ENCODE results near the gene RAE1. TPM values are rescaled to one million over a fixed set of nuclear protein-coding genes. Genes with fewer than 3 reads are reported as not detected.
"Not testable (repeated sequence)": the region's sequence is repeated elsewhere in the genome, so short reads cannot be mapped to it uniquely, and the experiment has no call there.

Gene RAE1
- total RNA-seq, 2 experiments from 2014 or later = 42.7 to 48.9 TPM

- ChIA-PET CTCF (interaction anchor here (1.0 to 5.1 kb wide), 4 partner anchors 10 to 240 kb away, joined by 4 to 31 read pairs (median 6); no protein-coding TSS in a partner anchor), POLR2A (no interaction called here)
- ATAC-seq (no peak), DNase-seq (peak; percentile 38)
- H3K36me3 Mint-ChIP-seq (ENCODE audit: low read depth) = no peaks in the 10 kb centered on the region
- H3K4me3 Mint-ChIP-seq = no peak within 1 kb of the TSS
- H3K27me3 Mint-ChIP-seq = peaks cover 25% of the 10 kb centered on the region
- H3K27ac Mint-ChIP-seq = no peak within 1 kb of the TSS
- H3K4me1 Mint-ChIP-seq = no peaks in the 10 kb centered on the region
- peaks cover 3% of the 10 kb centered on the region for H3K9me3 Mint-ChIP-seq (ENCODE audit: low read depth)
- intact Hi-C loops (cut with DNase I, micrococcal nuclease) = loop anchor here in 1 of 2 experiments (5.0 kb wide), 1 partner anchor 242 kb away; no protein-coding TSS in a partner anchor
Measured at GRCh38 chr20:57329608-57330221, 21.3 kb upstream of the RAE1 start, which contains the start of gene SPO11. TSS of gene SPO11 (plus strand) at chr20:57329803. CDS start at chr20:57329868, 65 bp downstream.

- Mint-ChIP-seq H3K9me3 (ENCODE audit: low read depth) (no peaks in the 10 kb centered on the region), H3K36me3 (ENCODE audit: low read depth) (no peaks in the 10 kb centered on the region), H3K27me3 (peaks cover 20% of the 10 kb centered on the region), H3K27ac (no peak overlapping the region), H3K4me3 (no peak overlapping the region), H3K4me1 (no peaks in the 10 kb centered on the region)
- intact Hi-C loops (cut with DNase I, micrococcal nuclease) = loop anchor here in 1 of 2 experiments (5.0 kb wide), 1 partner anchor 244 kb away; no protein-coding TSS in a partner anchor
- ChIA-PET POLR2A (no interaction called here), CTCF (interaction anchor here (1.4 to 5.1 kb wide), 3 partner anchors 9 to 241 kb away, joined by 5 to 31 read pairs (median 7); no protein-coding TSS in a partner anchor)
- DNase-seq (no peak), ATAC-seq (no peak)
Measured at GRCh38 chr20:57330998-57331397, 20.1 kb upstream of the RAE1 start.

GRCh38 chr20:57332105-57333089 lies 18.7 kb upstream of the RAE1 start:
- no peak overlapping the region for H3K27ac Mint-ChIP-seq

GRCh38 chr20:57335392-57335791 lies 15.7 kb upstream of the RAE1 start:
- Mint-ChIP-seq H3K4me1 (no peaks in the 10 kb centered on the region), H3K27me3 (peaks cover 22% of the 10 kb centered on the region), H3K4me3 (no peak overlapping the region), H3K27ac (no peak overlapping the region), H3K9me3 (ENCODE audit: low read depth) (no peaks in the 10 kb centered on the region), H3K36me3 (ENCODE audit: low read depth) (no peaks in the 10 kb centered on the region)
- DNase-seq (no peak), ATAC-seq (no peak)
- CTCF ChIA-PET = interaction anchor here (0.9 kb wide), 1 partner anchor 11 kb away, joined by 3 read pairs; no protein-coding TSS in a partner anchor
- POLR2A ChIA-PET = no interaction called here
- intact Hi-C loops (cut with DNase I, micrococcal nuclease) = no loop called here

More at GRCh38 chr20:57332105-57333089, 18.7 kb upstream of the RAE1 start:
- intact Hi-C loops (cut with DNase I, micrococcal nuclease) = loop anchor here in 1 of 2 experiments (5.0 kb wide), 1 partner anchor 245 kb away; no protein-coding TSS in a partner anchor
- ChIA-PET POLR2A (no interaction called here), CTCF (interaction anchor here (0.7 to 5.1 kb wide), 12 partner anchors 10 to 782 kb away, joined by 3 to 31 read pairs (median 3); no protein-coding TSS in a partner anchor)
- DNase-seq (no peak), ATAC-seq (no peak)
- Mint-ChIP-seq H3K27me3 (peaks cover 22% of the 10 kb centered on the region), H3K9me3 (ENCODE audit: low read depth) (no peaks in the 10 kb centered on the region), H3K4me1 (no peaks in the 10 kb centered on the region), H3K4me3 (no peak overlapping the region), H3K36me3 (ENCODE audit: low read depth) (no peaks in the 10 kb centered on the region)

GRCh38 chr20:57341663-57342062 lies 9.4 kb upstream of the RAE1 start:
- POLR2A ChIA-PET = no interaction called here

GRCh38 chr20:57342829-57343228 lies 8.2 kb upstream of the RAE1 start:
- H3K4me1 Mint-ChIP-seq = no peaks in the 10 kb centered on the region
- POLR2A ChIA-PET = no interaction called here
- H3K9me3 Mint-ChIP-seq (ENCODE audit: low read depth) = no peaks in the 10 kb centered on the region
- H3K4me3 Mint-ChIP-seq = no peak overlapping the region
- H3K36me3 Mint-ChIP-seq (ENCODE audit: low read depth) = no peaks in the 10 kb centered on the region
- intact Hi-C loops (cut with DNase I, micrococcal nuclease) = no loop called here
- no peak overlapping the region for H3K27ac Mint-ChIP-seq
- peaks cover 6% of the 10 kb centered on the region for H3K27me3 Mint-ChIP-seq
- CTCF ChIA-PET = interaction anchor here (1.0 to 2.1 kb wide), 2 partner anchors 10 to 253 kb away, joined by 3 to 12 read pairs; no protein-coding TSS in a partner anchor
- ATAC-seq (no peak), DNase-seq (no peak)

More at GRCh38 chr20:57341663-57342062, 9.4 kb upstream of the RAE1 start:
- H3K27me3 Mint-ChIP-seq = peaks cover 6% of the 10 kb centered on the region
- no peak for DNase-seq
- CTCF ChIA-PET = interaction anchor here (2.1 kb wide), 1 partner anchor 9 kb away, joined by 12 read pairs; no protein-coding TSS in a partner anchor
- no peak overlapping the region for H3K27ac Mint-ChIP-seq
- ATAC-seq = no peak
- H3K36me3 Mint-ChIP-seq (ENCODE audit: low read depth) = no peaks in the 10 kb centered on the region
- H3K4me3 Mint-ChIP-seq = no peak overlapping the region
- H3K4me1 Mint-ChIP-seq = no peaks in the 10 kb centered on the region
- intact Hi-C loops (cut with DNase I, micrococcal nuclease) = no loop called here
- no peaks in the 10 kb centered on the region for H3K9me3 Mint-ChIP-seq (ENCODE audit: low read depth)

GRCh38 chr20:57346477-57346876 lies 4.6 kb upstream of the RAE1 start:
- Mint-ChIP-seq H3K4me3 (no peak overlapping the region), H3K9me3 (ENCODE audit: low read depth) (no peaks in the 10 kb centered on the region), H3K36me3 (ENCODE audit: low read depth) (no peaks in the 10 kb centered on the region), H3K27me3 (no peaks in the 10 kb centered on the region), H3K27ac (no peak overlapping the region), H3K4me1 (peaks cover 13% of the 10 kb centered on the region)
- peak; percentile 88 for DNase-seq
- ChIA-PET CTCF (interaction anchor here (0.8 to 2.9 kb wide), 25 partner anchors 8 to 826 kb away, joined by 3 to 31 read pairs (median 4); partner anchors contain the start of gene SPO11), POLR2A (no interaction called here)
- ATAC-seq = peak; percentile 49
- intact Hi-C loops (cut with DNase I, micrococcal nuclease) = loop anchor here (1.0 to 5.0 kb wide), 3 partner anchors 254 to 796 kb away; no protein-coding TSS in a partner anchor

GRCh38 chr20:57347393-57347792 lies 3.7 kb upstream of the RAE1 start:
- no peak overlapping the region for H3K4me3 Mint-ChIP-seq
- CTCF ChIA-PET = interaction anchor here (0.6 to 3.1 kb wide), 6 partner anchors 16 to 441 kb away, joined by 3 to 31 read pairs (median 5); partner anchors contain the start of gene SPO11
- H3K9me3 Mint-ChIP-seq (ENCODE audit: low read depth) = no peaks in the 10 kb centered on the region
- ATAC-seq = no peak
- H3K4me1 Mint-ChIP-seq = peaks cover 20% of the 10 kb centered on the region
- peaks cover 3% of the 10 kb centered on the region for H3K36me3 Mint-ChIP-seq (ENCODE audit: low read depth)
- H3K27me3 Mint-ChIP-seq = no peaks in the 10 kb centered on the region
- no peak overlapping the region for H3K27ac Mint-ChIP-seq
- intact Hi-C loops (cut with DNase I, micrococcal nuclease) = loop anchor here (2.0 to 5.0 kb wide), 2 partner anchors 795 to 797 kb away; no protein-coding TSS in a partner anchor
- POLR2A ChIA-PET = no interaction called here
- no peak for DNase-seq

- H3K4me1 Mint-ChIP-seq = peaks cover 30% of the 10 kb centered on the region
- H3K36me3 Mint-ChIP-seq (ENCODE audit: low read depth); DNase-seq; POLR2A ChIA-PET; H3K27me3 Mint-ChIP-seq; ATAC-seq; H3K27ac Mint-ChIP-seq; H3K9me3 Mint-ChIP-seq (ENCODE audit: low read depth); H3K4me3 Mint-ChIP-seq: not testable (repeated sequence)
- CTCF ChIA-PET = interaction anchor here (0.6 to 3.1 kb wide), 9 partner anchors 8 to 1467 kb away, joined by 3 to 31 read pairs (median 4); partner anchors contain the start of gene SPO11
- intact Hi-C loops (cut with DNase I, micrococcal nuclease) = loop anchor here in 1 of 2 experiments (5.0 kb wide), 1 partner anchor 796 kb away; no protein-coding TSS in a partner anchor
Measured at GRCh38 chr20:57348200-57348921, 2.7 kb upstream of the RAE1 start.

- intact Hi-C loops (cut with DNase I, micrococcal nuclease) = loop anchor here in 1 of 2 experiments (5.0 kb wide), 1 partner anchor 797 kb away; no protein-coding TSS in a partner anchor
- Mint-ChIP-seq H3K27ac (peak overlapping the region; percentile 59), H3K4me1 (peaks cover 35% of the 10 kb centered on the region), H3K36me3 (ENCODE audit: low read depth) (peaks cover 14% of the 10 kb centered on the region), H3K4me3 (peak overlapping the region; percentile 55)
- POLR2A ChIA-PET = interaction anchor here (0.6 kb wide), 1 partner anchor 84 kb away, joined by 3 read pairs; no protein-coding TSS in a partner anchor
- CTCF ChIA-PET = interaction anchor here (0.6 to 3.1 kb wide), 12 partner anchors 9 to 1466 kb away, joined by 3 to 14 read pairs (median 4); no protein-coding TSS in a partner anchor
- H3K27me3 Mint-ChIP-seq; H3K9me3 Mint-ChIP-seq (ENCODE audit: low read depth): not testable (repeated sequence)
- peak; percentile 13 for ATAC-seq
- peak; percentile 48 for DNase-seq
Measured at GRCh38 chr20:57348922-57349574, 2.0 kb upstream of the RAE1 start.

Data from activated CD4-positive, alpha-beta T cell treated with anti-CD3 and anti-CD28 coated beads for 36 hours (primary cell).